ENCODE results near the gene EML3. TPM values are rescaled to one million over a fixed set of nuclear protein-coding genes. Genes with fewer than 3 reads are reported as not detected.
"Not testable (repeated sequence)": the region's sequence is repeated elsewhere in the genome, so short reads cannot be mapped to it uniquely, and the experiment has no call there.

EML3 gene
- total and polyA plus RNA-seq, 11 donors: 8.8 to 40.9 (median 15.3) TPM

- Histone ChIP-seq H3K27me3 (no peaks in the 10 kb centered on the region), H3K4me3 (peak within 1 kb of the TSS; percentile 55 to 97 (median 78)), H3K9me3 (no peaks in the 10 kb centered on the region), H3K4me1 (peaks cover 5 to 40% (median 23%) of the 10 kb centered on the region in 12 donors), H3K27ac (peak within 1 kb of the TSS; percentile 68 to 98 (median 94)), H3K36me3 (peaks cover 0 to 61% (median 55%) of the 10 kb centered on the region in 9 donors)
- intact Hi-C loops (cut with DNase I): loop anchor here in 4 of 10 donors (1.0 to 10.0 kb wide), 5 partner anchors 17 to 271 kb away; no protein-coding TSS in a partner anchor
- peak in 6 of 12 donors; percentile 5 to 36 (median 14) for TF ChIP-seq CTCF (IDR thresholded peaks at IDR 0.05)
- TF ChIP-seq POLR2A (IDR thresholded peaks at IDR 0.05): peak; percentile 54 to 95
- ATAC-seq: peak; percentile 94 to 97 (median 96)
- peak; percentile 95 to 98 (median 97) for DNase-seq
- WGBS, 4 donors: 0 to 1% (median 0%) methylated on average over 31 to 58 of the region's 58 CpGs
These were observed 21.0 kb downstream of the EML3 start, which contains the start of gene TUT1 for GRCh38 chr11:62591448-62592145. TUT1 (minus strand) TSS chr11:62591523; CDS start chr11:62591485, 38 bp downstream.

GRCh38 chr11:62588966-62589637 lies 23.5 kb downstream of the EML3 start:
- WGBS, 4 donors: 71 to 74% (median 72%) methylated on average over 18 of the region's 18 CpGs
- peaks cover 0 to 61% (median 50%) of the 10 kb centered on the region in 9 donors for H3K36me3 ChIP-seq
- no peak overlapping the region for H3K27ac ChIP-seq

GRCh38 chr11:62585356-62585755 lies 27.2 kb downstream of the EML3 start:
- H3K27ac ChIP-seq; H3K4me3 ChIP-seq; ATAC-seq; intact Hi-C loops (cut with DNase I); H3K9me3 ChIP-seq; H3K27me3 ChIP-seq: not testable (repeated sequence)
- DNase-seq: peak in 1 of 5 donors; percentile 7
- WGBS, 4 donors: 93 to 97% (median 96%) methylated on average over 6 to 7 of the region's 7 CpGs
- peaks cover 0 to 86% (median 67%) of the 10 kb centered on the region in 9 donors for H3K36me3 ChIP-seq
- H3K4me1 ChIP-seq: peaks cover 0 to 16% (median 7%) of the 10 kb centered on the region in 12 donors

More at GRCh38 chr11:62588966-62589637, 23.5 kb downstream of the EML3 start:
- Histone ChIP-seq H3K9me3 (no peaks in the 10 kb centered on the region), H3K4me3 (no peak overlapping the region), H3K4me1 (peaks cover 5 to 40% (median 23%) of the 10 kb centered on the region in 12 donors), H3K27me3 (no peaks in the 10 kb centered on the region)
- ATAC-seq: no peak
- no peak for DNase-seq
- intact Hi-C loops (cut with DNase I): no loop called here
- TF ChIP-seq CTCF (IDR thresholded peaks at IDR 0.05) (peak in 1 of 12 donors; percentile 8), POLR2A (IDR thresholded peaks at IDR 0.05) (no peak)

GRCh38 chr11:62581735-62582134 lies 30.8 kb downstream of the EML3 start:
- ATAC-seq; H3K4me3 ChIP-seq; H3K27me3 ChIP-seq; H3K9me3 ChIP-seq; intact Hi-C loops (cut with DNase I); DNase-seq; H3K27ac ChIP-seq: not testable (repeated sequence)
- Histone ChIP-seq H3K4me1 (peaks cover 0 to 14% (median 0%) of the 10 kb centered on the region in 12 donors), H3K36me3 (peaks cover 0 to 98% (median 72%) of the 10 kb centered on the region in 9 donors)
- 90 to 99% (median 98%) methylated on average over 4 of the region's 4 CpGs for WGBS, 4 donors
